SU-DHL-6 (cell line): Measurements from ENCODE around the gene DLGAP3.

Experiments
- CTCF ChIP-seq: fragments of 200-600 bp; sonication (generic); IDR thresholded peaks from one replicate; pipeline ENCODE4 v1.5.1; 2017; ENCODE audit warnings: antibody characterized with exemption, mild to moderate bottlenecking, low read length, moderate library complexity; ENCODE audit not compliant: insufficient read depth, poor library complexity, severe bottlenecking
- EZH2phosphoT487 ChIP-seq: fragments of 200-600 bp; sonication (generic), shearing (Covaris generic); conservative IDR thresholded peaks from 2 replicates; pipeline ENCODE4 v1.6.1; 2018; ENCODE audit warnings: mild to moderate bottlenecking, antibody characterized with exemption, low read length, moderate library complexity, mixed read lengths

GRCh38 chr1:34822202-34822601, 107.2 kb downstream of the DLGAP3 start:
- TF ChIP-seq CTCF (no peak), EZH2phosphoT487 (no peak)
